Neural cell (in vitro differentiated cells): ENCODE results near the gene LCE1E. TPM values are rescaled to one million over a fixed set of nuclear protein-coding genes. Genes with fewer than 3 reads are reported as not detected.

Experiments
- H2AFZ ChIP-seq: fragments of 200-600, 300-800 bp; sonication (generic), shearing (Covaris generic); 2 replicates; pipeline ENCODE4 v1.6.0; 2014; ENCODE audit warnings: low read depth, mild to moderate bottlenecking, antibody characterized with exemption, low read length, moderate library complexity
- H3F3A ChIP-seq: fragments of 200-600 bp; shearing (Covaris generic); 2 replicates; pipeline ENCODE4 v1.6.1; 2016; ENCODE audit warnings: mild to moderate bottlenecking, moderate library complexity, mixed read lengths, antibody characterized with exemption, low read length; ENCODE audit not compliant: insufficient read depth, poor library complexity, severe bottlenecking
- H3K27ac ChIP-seq: fragments of 200-600, 300-800 bp; sonication (generic), shearing (Covaris generic); 2 replicates; pipeline ENCODE4 v1.5.1; 2014; ENCODE audit warnings: mild to moderate bottlenecking, low read length, moderate library complexity
- H3K27me3 ChIP-seq: fragments of 300-800, 200-600 bp; sonication (generic), shearing (Covaris generic); 2 replicates; pipeline ENCODE4 v1.6.0; 2014; ENCODE audit warnings: mild to moderate bottlenecking, low read depth, low read length, moderate library complexity; ENCODE audit not compliant: insufficient read depth
- H3K36me3 ChIP-seq: fragments of 300-800, 200-600 bp; sonication (generic), shearing (Covaris generic); 2 replicates; pipeline ENCODE4 v1.5.1; 2014; ENCODE audit warnings: mild to moderate bottlenecking, antibody characterized with exemption, low read length, moderate library complexity; ENCODE audit not compliant: insufficient read depth
- H3K4me2 ChIP-seq: fragments of 300-800, 200-600 bp; sonication (generic), shearing (Covaris generic); 2 replicates; pipeline ENCODE4 v1.6.0; 2014; ENCODE audit warnings: mild to moderate bottlenecking, low read length
- H3K4me3 ChIP-seq: fragments of 300-800, 200-600 bp; sonication (generic), shearing (Covaris generic); 2 replicates; pipeline ENCODE4 v1.5.1; 2014; ENCODE audit warnings: mild to moderate bottlenecking, low read length, moderate library complexity
- H3K79me2 ChIP-seq: fragments of 200-600 bp; shearing (Covaris generic); replicated peaks from 2 replicates; pipeline ENCODE4 v1.6.0; 2014; ENCODE audit warnings: mild to moderate bottlenecking, low read length, moderate library complexity; ENCODE audit not compliant: insufficient read depth
- H3K9ac ChIP-seq: fragments of 300-800, 200-600 bp; sonication (generic), shearing (Covaris generic); 2 replicates; pipeline ENCODE4 v1.6.1; 2016; ENCODE audit warnings: mild to moderate bottlenecking, low read length, mixed read lengths
- H3K9me2 ChIP-seq: fragments of 200-600 bp; shearing (Covaris generic); 2 replicates; pipeline ENCODE4 v1.6.1; 2016; ENCODE audit warnings: mild to moderate bottlenecking, low read length, mixed read lengths; ENCODE audit not compliant: insufficient read depth
- H3K9me3 ChIP-seq: fragments of 200-600, 300-800 bp; sonication (generic), shearing (Covaris generic); 2 replicates; pipeline ENCODE4 v1.6.1; 2016; ENCODE audit warnings: mild to moderate bottlenecking, mixed run types, low read length, moderate library complexity, mixed read lengths
- H4K20me1 ChIP-seq: fragments of 200-600 bp; shearing (Covaris generic); 2 replicates; pipeline ENCODE4 v1.6.1; 2016; ENCODE audit warnings: mild to moderate bottlenecking, mixed run types; ENCODE audit not compliant: insufficient read depth
- EP300 ChIP-seq: fragments of 450-650 bp; conservative IDR thresholded peaks from 2 replicates; pipeline ENCODE4 v1.6.1; 2014; ENCODE audit warnings: antibody characterized with exemption, mild to moderate bottlenecking, moderate library complexity; ENCODE audit not compliant: poor library complexity, severe bottlenecking
- EZH2 ChIP-seq: fragments of 200-600, 300-800 bp; shearing (Covaris generic), sonication (generic); IDR thresholded peaks from 2 replicates; pipeline ENCODE4 v1.6.1; 2014; ENCODE audit warnings: antibody characterized with exemption, low read length, borderline replicate concordance, mild to moderate bottlenecking; ENCODE audit not compliant: insufficient read depth, poor library complexity, severe bottlenecking
- MXI1 ChIP-seq: fragments of 450-650 bp; conservative IDR thresholded peaks from 2 replicates; pipeline ENCODE4 v1.6.1; 2014; ENCODE audit warnings: antibody characterized with exemption, mild to moderate bottlenecking; ENCODE audit not compliant: poor library complexity, severe bottlenecking
- POLR2AphosphoS5 ChIP-seq: IDR thresholded peaks from 2 replicates; pipeline ENCODE4 v1.6.1; 2012
- RAD21 ChIP-seq: fragments of 450-650 bp; conservative IDR thresholded peaks from 2 replicates; pipeline ENCODE4 v1.6.1; 2014; ENCODE audit warnings: antibody characterized with exemption, mild to moderate bottlenecking, moderate library complexity
- SMC3 ChIP-seq: fragments of 450-650 bp; conservative IDR thresholded peaks from 2 replicates; pipeline ENCODE4 v1.6.1; 2014; ENCODE audit warnings: antibody characterized with exemption, mild to moderate bottlenecking, moderate library complexity; ENCODE audit not compliant: poor library complexity
- TAF1 ChIP-seq: IDR thresholded peaks from 2 replicates; pipeline ENCODE4 v1.6.1; 2012; ENCODE audit warnings: low read depth
- polyA plus RNA-seq: library from polyadenylated mRNA; depleted of rRNA; stranded (reverse); fragments of >200 nt; gene quantifications from 2 replicates; pipeline ENCODE4 v1.2.3, GENCODE V29; 2014
- TF ChIP-seq, protein P1 (sequence below): IDR thresholded peaks from 2 replicates; pipeline ENCODE4 v1.6.1; 2012; ENCODE audit warnings: borderline replicate concordance
- TF ChIP-seq, protein P2 (sequence below): fragments of 450-650 bp; IDR thresholded peaks from 2 replicates; pipeline ENCODE4 v1.5.1; 2014; ENCODE audit warnings: antibody characterized with exemption, mild to moderate bottlenecking, moderate library complexity; ENCODE audit not compliant: poor library complexity, severe bottlenecking

The LCE1E gene
- polyA plus RNA-seq, 1 donor from 2014 or later = not detected

DNA sequence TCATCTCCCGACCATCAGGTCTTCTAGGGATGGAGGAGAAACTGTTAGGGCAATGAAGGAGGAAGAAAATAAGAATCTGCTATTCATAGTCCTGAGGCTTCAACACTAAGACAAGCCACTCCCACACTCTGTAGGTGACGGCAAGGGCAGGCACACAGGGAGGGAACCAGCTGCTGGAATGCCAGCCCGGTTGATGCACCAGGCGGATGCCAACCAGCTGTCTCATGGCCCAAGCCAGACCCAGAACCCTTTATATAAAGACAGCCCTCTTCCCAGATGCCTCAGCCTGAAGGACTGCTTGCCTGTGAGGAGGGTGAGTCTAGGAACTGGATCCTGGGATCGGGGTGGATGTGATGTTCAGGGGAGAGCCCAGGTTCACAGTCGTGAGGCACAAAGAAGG, 28.3 kb upstream of the LCE1E start, which contains the start of gene KPRP:
Gene KPRP, plus strand, starts transcription at position 279 of the 400 bp plus-strand sequence. CDS start 1,564 bp downstream, outside the sequence.
- TF ChIP-seq EZH2 = no peak
- TF ChIP-seq EP300 = no peak
- TF ChIP-seq SMC3 = no peak
- TF ChIP-seq, protein P1, sequence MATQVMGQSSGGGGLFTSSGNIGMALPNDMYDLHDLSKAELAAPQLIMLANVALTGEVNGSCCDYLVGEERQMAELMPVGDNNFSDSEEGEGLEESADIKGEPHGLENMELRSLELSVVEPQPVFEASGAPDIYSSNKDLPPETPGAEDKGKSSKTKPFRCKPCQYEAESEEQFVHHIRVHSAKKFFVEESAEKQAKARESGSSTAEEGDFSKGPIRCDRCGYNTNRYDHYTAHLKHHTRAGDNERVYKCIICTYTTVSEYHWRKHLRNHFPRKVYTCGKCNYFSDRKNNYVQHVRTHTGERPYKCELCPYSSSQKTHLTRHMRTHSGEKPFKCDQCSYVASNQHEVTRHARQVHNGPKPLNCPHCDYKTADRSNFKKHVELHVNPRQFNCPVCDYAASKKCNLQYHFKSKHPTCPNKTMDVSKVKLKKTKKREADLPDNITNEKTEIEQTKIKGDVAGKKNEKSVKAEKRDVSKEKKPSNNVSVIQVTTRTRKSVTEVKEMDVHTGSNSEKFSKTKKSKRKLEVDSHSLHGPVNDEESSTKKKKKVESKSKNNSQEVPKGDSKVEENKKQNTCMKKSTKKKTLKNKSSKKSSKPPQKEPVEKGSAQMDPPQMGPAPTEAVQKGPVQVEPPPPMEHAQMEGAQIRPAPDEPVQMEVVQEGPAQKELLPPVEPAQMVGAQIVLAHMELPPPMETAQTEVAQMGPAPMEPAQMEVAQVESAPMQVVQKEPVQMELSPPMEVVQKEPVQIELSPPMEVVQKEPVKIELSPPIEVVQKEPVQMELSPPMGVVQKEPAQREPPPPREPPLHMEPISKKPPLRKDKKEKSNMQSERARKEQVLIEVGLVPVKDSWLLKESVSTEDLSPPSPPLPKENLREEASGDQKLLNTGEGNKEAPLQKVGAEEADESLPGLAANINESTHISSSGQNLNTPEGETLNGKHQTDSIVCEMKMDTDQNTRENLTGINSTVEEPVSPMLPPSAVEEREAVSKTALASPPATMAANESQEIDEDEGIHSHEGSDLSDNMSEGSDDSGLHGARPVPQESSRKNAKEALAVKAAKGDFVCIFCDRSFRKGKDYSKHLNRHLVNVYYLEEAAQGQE = no peak
- no peak for TF ChIP-seq MXI1
- TF ChIP-seq RAD21 = no peak
- no peak for TF ChIP-seq POLR2AphosphoS5
- TF ChIP-seq TAF1 = no peak
- TF ChIP-seq, protein P2, sequence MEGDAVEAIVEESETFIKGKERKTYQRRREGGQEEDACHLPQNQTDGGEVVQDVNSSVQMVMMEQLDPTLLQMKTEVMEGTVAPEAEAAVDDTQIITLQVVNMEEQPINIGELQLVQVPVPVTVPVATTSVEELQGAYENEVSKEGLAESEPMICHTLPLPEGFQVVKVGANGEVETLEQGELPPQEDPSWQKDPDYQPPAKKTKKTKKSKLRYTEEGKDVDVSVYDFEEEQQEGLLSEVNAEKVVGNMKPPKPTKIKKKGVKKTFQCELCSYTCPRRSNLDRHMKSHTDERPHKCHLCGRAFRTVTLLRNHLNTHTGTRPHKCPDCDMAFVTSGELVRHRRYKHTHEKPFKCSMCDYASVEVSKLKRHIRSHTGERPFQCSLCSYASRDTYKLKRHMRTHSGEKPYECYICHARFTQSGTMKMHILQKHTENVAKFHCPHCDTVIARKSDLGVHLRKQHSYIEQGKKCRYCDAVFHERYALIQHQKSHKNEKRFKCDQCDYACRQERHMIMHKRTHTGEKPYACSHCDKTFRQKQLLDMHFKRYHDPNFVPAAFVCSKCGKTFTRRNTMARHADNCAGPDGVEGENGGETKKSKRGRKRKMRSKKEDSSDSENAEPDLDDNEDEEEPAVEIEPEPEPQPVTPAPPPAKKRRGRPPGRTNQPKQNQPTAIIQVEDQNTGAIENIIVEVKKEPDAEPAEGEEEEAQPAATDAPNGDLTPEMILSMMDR = no peak
- H3K4me2 ChIP-seq = no peak within 1 kb of the TSS

DNA sequence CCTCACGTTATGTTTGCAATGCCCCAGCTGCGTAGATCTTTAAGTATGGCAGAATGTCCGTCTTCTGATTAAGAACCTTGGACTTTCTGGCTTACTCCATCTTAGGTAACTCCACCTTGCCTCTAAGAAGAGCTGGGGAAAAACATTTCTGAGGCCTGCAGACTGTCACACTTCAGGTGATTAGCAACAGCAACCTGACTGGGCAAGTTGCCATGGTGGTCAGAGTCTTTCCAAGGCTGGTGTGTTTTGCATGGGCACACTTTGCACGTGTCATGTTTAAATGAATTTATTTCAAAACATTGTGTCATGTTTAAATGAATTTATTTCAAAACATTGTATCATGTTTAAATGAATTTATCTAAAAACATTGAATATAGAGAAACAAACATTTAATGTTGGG, 27.4 kb upstream of the LCE1E start:
- Histone ChIP-seq H3K36me3 (no peaks in the 10 kb centered on the region), H4K20me1 (no peaks in the 10 kb centered on the region), H3K4me2 (no peak overlapping the region), H3K27me3 (no peaks in the 10 kb centered on the region), H3K9ac (no peak overlapping the region), H3K9me3 (peaks cover 3% of the 10 kb centered on the region), H3K79me2 (no peaks in the 10 kb centered on the region), H2AFZ (no peak overlapping the region), H3K9me2 (no peaks in the 10 kb centered on the region), H3K4me3 (no peak overlapping the region), H3K27ac (no peak overlapping the region), H3F3A (no peaks in the 10 kb centered on the region)
- TF ChIP-seq SMC3 (no peak), POLR2AphosphoS5 (no peak), EZH2 (no peak)
- TF ChIP-seq, protein P1 = no peak

More for the DNA sequence above, 28.3 kb upstream of the LCE1E start, which contains the start of gene KPRP:
- no peaks in the 10 kb centered on the region for H3K36me3 ChIP-seq
- no peak within 1 kb of the TSS for H3K9ac ChIP-seq
- H3K9me2 ChIP-seq = no peaks in the 10 kb centered on the region
- peaks cover 6% of the 10 kb centered on the region for H3K9me3 ChIP-seq
- no peak within 1 kb of the TSS for H2AFZ ChIP-seq
- H3K27ac ChIP-seq = no peak within 1 kb of the TSS
- no peaks in the 10 kb centered on the region for H3K27me3 ChIP-seq
- H3K79me2 ChIP-seq = no peaks in the 10 kb centered on the region
- no peak within 1 kb of the TSS for H3K4me3 ChIP-seq
- H3F3A ChIP-seq = no peaks in the 10 kb centered on the region
- H4K20me1 ChIP-seq = no peaks in the 10 kb centered on the region
